GM18507 (cell line): ENCODE data around the gene ACTN4.

Source experiments
- DNase-seq: peaks from one replicate; pipeline ENCODE4 v3.0.0; 2011; ENCODE audit warnings: low read depth; ENCODE audit not compliant: insufficient read length; ENCODE audit errors: extremely low spot score
- FAIRE-seq: peaks from 2 replicates; lab custom pipeline; 2011; peaks lifted over from hg19 to GRCh38; lab: Jason Lieb, UNC

ACTN4 gene

GRCh38 chr19:38690146-38690545, 42.7 kb downstream of the ACTN4 start:
- FAIRE-seq (no peak), DNase-seq (no peak)

- no peak for FAIRE-seq
- no peak for DNase-seq
These were observed 43.4 kb downstream of the ACTN4 start for GRCh38 chr19:38690832-38691231.

- no peak for FAIRE-seq
- DNase-seq = no peak
These were observed 44.5 kb downstream of the ACTN4 start for GRCh38 chr19:38691938-38692457.

- FAIRE-seq = no peak
- no peak for DNase-seq
These were observed 45.3 kb downstream of the ACTN4 start for GRCh38 chr19:38692458-38693379.

- FAIRE-seq (peak; percentile 90), DNase-seq (no peak)
These were observed 46.2 kb downstream of the ACTN4 start for GRCh38 chr19:38693380-38694223.

- DNase-seq (no peak), FAIRE-seq (peak; percentile 66)
These were observed 47.9 kb downstream of the ACTN4 start for GRCh38 chr19:38695317-38695683.

GRCh38 chr19:38695832-38696728, 48.6 kb downstream of the ACTN4 start:
- DNase-seq = no peak
- no peak for FAIRE-seq

GRCh38 chr19:38696729-38697055, 49.2 kb downstream of the ACTN4 start:
- FAIRE-seq (no peak), DNase-seq (no peak)

- FAIRE-seq = no peak
- DNase-seq = no peak
These were observed 49.7 kb downstream of the ACTN4 start for GRCh38 chr19:38697197-38697596.

GRCh38 chr19:38697641-38698071, 50.2 kb downstream of the ACTN4 start:
- DNase-seq = no peak
- no peak for FAIRE-seq

- DNase-seq = no peak
- no peak for FAIRE-seq
These were observed 51.0 kb downstream of the ACTN4 start for GRCh38 chr19:38698225-38699026.

GRCh38 chr19:38699027-38699346, 51.5 kb downstream of the ACTN4 start:
- no peak for FAIRE-seq

GRCh38 chr19:38699647-38700349, 52.3 kb downstream of the ACTN4 start:
- no peak for DNase-seq
- no peak for FAIRE-seq

More at GRCh38 chr19:38699027-38699346, 51.5 kb downstream of the ACTN4 start:
- DNase-seq = no peak

- no peak for DNase-seq
- FAIRE-seq = no peak
These were observed 53.0 kb downstream of the ACTN4 start for GRCh38 chr19:38700350-38700901.

GRCh38 chr19:38700902-38701454, 53.5 kb downstream of the ACTN4 start:
- DNase-seq (no peak), FAIRE-seq (no peak)

- no peak for DNase-seq
- FAIRE-seq = no peak
These were observed 54.1 kb downstream of the ACTN4 start for GRCh38 chr19:38701455-38702063.

- no peak for DNase-seq
- FAIRE-seq = no peak
These were observed 54.8 kb downstream of the ACTN4 start for GRCh38 chr19:38702278-38702677.
